H9 (cell line): ENCODE results near the gene KRT80. TPM values are rescaled to one million over a fixed set of nuclear protein-coding genes. Genes with fewer than 3 reads are reported as not detected.

Experiments used
- DNase-seq: peaks from one replicate; pipeline ENCODE4 v3.0.0-alpha.2; 2017
- H2AFZ ChIP-seq: one replicate; pipeline ENCODE4 v1.6.1; 2013; ENCODE audit warnings: mild to moderate bottlenecking, low read length, control low read depth, moderate library complexity
- H2AK5ac ChIP-seq: 2 replicates; pipeline ENCODE4 v1.6.1; 2013; ENCODE audit warnings: low read length, control low read depth, mixed read lengths; ENCODE audit not compliant: insufficient read length
- H2BK120ac ChIP-seq: one replicate; pipeline ENCODE4 v1.6.1; 2013; ENCODE audit warnings: low read depth, mild to moderate bottlenecking, low read length, control low read depth, inconsistent platforms; ENCODE audit not compliant: poor library complexity, severe bottlenecking
- H2BK12ac ChIP-seq: 2 replicates; pipeline ENCODE4 v1.6.1; 2013; ENCODE audit warnings: low read length, control low read depth, mixed read lengths, low read depth; ENCODE audit not compliant: insufficient read length
- H2BK15ac ChIP-seq: 2 replicates; pipeline ENCODE4 v1.6.1; 2013; ENCODE audit warnings: low read depth, low read length, control low read depth
- H2BK20ac ChIP-seq: one replicate; pipeline ENCODE4 v1.6.1; 2013; ENCODE audit warnings: low read depth, mild to moderate bottlenecking, low read length, control low read depth, inconsistent platforms; ENCODE audit not compliant: poor library complexity, severe bottlenecking
- H2BK5ac ChIP-seq: 2 replicates; pipeline ENCODE4 v1.6.1; 2013; ENCODE audit warnings: low read length, control low read depth, mixed read lengths; ENCODE audit not compliant: insufficient read length
- H3K14ac ChIP-seq: 2 replicates; pipeline ENCODE4 v1.6.1; 2013; ENCODE audit warnings: low read length, control low read depth; ENCODE audit not compliant: insufficient read depth
- H3K18ac ChIP-seq: 2 replicates; pipeline ENCODE4 v1.6.1; 2013; ENCODE audit warnings: low read depth, mild to moderate bottlenecking, mixed read lengths, low read length, control low read depth; ENCODE audit not compliant: insufficient read length
- H3K23ac ChIP-seq: 2 replicates; pipeline ENCODE4 v1.6.1; 2013; ENCODE audit warnings: low read length, control low read depth, mixed read lengths, low read depth; ENCODE audit not compliant: insufficient read length
- H3K23me2 ChIP-seq: 2 replicates; pipeline ENCODE4 v1.6.1; 2013; ENCODE audit warnings: low read depth, mild to moderate bottlenecking, mixed read lengths, low read length, control low read depth; ENCODE audit not compliant: insufficient read length, poor library complexity, severe bottlenecking
- H3K27ac ChIP-seq: 2 replicates; pipeline ENCODE4 v1.5.1; 2013; ENCODE audit warnings: low read length, control low read depth, mixed read lengths, low read depth; ENCODE audit not compliant: insufficient read length
- H3K27me3 ChIP-seq: 2 replicates; pipeline ENCODE4 v1.6.1; 2013; ENCODE audit warnings: low read length, control low read depth, inconsistent platforms; ENCODE audit not compliant: insufficient read depth
- H3K4ac ChIP-seq: 2 replicates; pipeline ENCODE4 v1.6.1; 2013; ENCODE audit warnings: low read depth, mild to moderate bottlenecking, control low read depth, inconsistent platforms, low read length, moderate library complexity
- H3K4me1 ChIP-seq: 2 replicates; pipeline ENCODE4 v1.6.1; 2013; ENCODE audit warnings: low read length, control low read depth, inconsistent platforms; ENCODE audit not compliant: insufficient read depth
- H3K4me2 ChIP-seq: 2 replicates; pipeline ENCODE4 v1.6.1; 2013; ENCODE audit warnings: low read length, control low read depth, mixed read lengths; ENCODE audit not compliant: insufficient read length, insufficient read depth
- H3K56ac ChIP-seq: 2 replicates; pipeline ENCODE4 v1.6.1; 2013; ENCODE audit warnings: low read depth, mild to moderate bottlenecking, mixed read lengths, low read length, control low read depth; ENCODE audit not compliant: insufficient read length
- H3K79me1 ChIP-seq: 2 replicates; pipeline ENCODE4 v1.6.1; 2013; ENCODE audit warnings: low read depth, mild to moderate bottlenecking, moderate library complexity, low read length, control low read depth, inconsistent platforms; ENCODE audit not compliant: insufficient read depth, poor library complexity, severe bottlenecking
- H3K79me2 ChIP-seq: 2 replicates; pipeline ENCODE4 v1.6.1; 2013; ENCODE audit warnings: low read length, control low read depth, inconsistent platforms; ENCODE audit not compliant: insufficient read depth
- H3K9ac ChIP-seq: 2 replicates; pipeline ENCODE4 v1.6.1; 2013; ENCODE audit warnings: low read length, control low read depth, mixed read lengths; ENCODE audit not compliant: insufficient read length; ENCODE audit errors: extremely low read depth
- H3K9me3 ChIP-seq: one replicate; pipeline ENCODE4 v1.6.1; 2013; ENCODE audit warnings: low read depth, low read length, inconsistent platforms; ENCODE audit not compliant: control insufficient read depth
- H3T11ph ChIP-seq: one replicate; pipeline ENCODE4 v1.6.1; 2013; ENCODE audit warnings: mild to moderate bottlenecking, low read length, control low read depth, inconsistent platforms
- H4K20me1 ChIP-seq: one replicate; pipeline ENCODE4 v1.6.1; 2013; ENCODE audit not compliant: control insufficient read depth, insufficient read length, insufficient read depth
- H4K5ac ChIP-seq: 2 replicates; pipeline ENCODE4 v1.6.1; 2013; ENCODE audit warnings: low read depth, mild to moderate bottlenecking, mixed read lengths, low read length, control low read depth; ENCODE audit not compliant: insufficient read length
- H4K8ac ChIP-seq: replicated peaks from 2 replicates; pipeline ENCODE4 v1.6.1; 2013; ENCODE audit warnings: low read length, control low read depth, mixed read lengths, low read depth; ENCODE audit not compliant: insufficient read length
- H4K91ac ChIP-seq: 2 replicates; pipeline ENCODE4 v1.6.1; 2013; ENCODE audit warnings: low read depth, mild to moderate bottlenecking, moderate library complexity, mixed read lengths, low read length, control low read depth; ENCODE audit not compliant: insufficient read length
- H3K27ac Mint-ChIP-seq, 3 experiments: 2 replicates in 2 of 3; 3 replicates in 1 of 3; pipeline ENCODE4 v1.8.0; 2020 to 2021; ENCODE audit warnings: mixed read lengths in 3 of 3, mild to moderate bottlenecking in 1 of 3, moderate library complexity in 1 of 3
- H3K27me3 Mint-ChIP-seq: 2 replicates; pipeline ENCODE4 v1.8.0; 2021; ENCODE audit warnings: low read depth, mild to moderate bottlenecking, moderate library complexity, mixed read lengths
- H3K36me3 Mint-ChIP-seq, 3 experiments: 2 replicates in 2 of 3; 3 replicates in 1 of 3; pipeline ENCODE4 v1.8.0; 2020 to 2021; ENCODE audit warnings: low read depth in 3 of 3, mixed read lengths in 3 of 3; ENCODE audit not compliant: insufficient read depth in 1 of 3
- H3K4me1 Mint-ChIP-seq, 2 experiments: 2 replicates each; pipeline ENCODE4 v1.8.0; 2020; ENCODE audit warnings: mixed read lengths in 2 of 2
- H3K4me3 Mint-ChIP-seq, 2 experiments: 2 replicates in 1 of 2; 3 replicates in 1 of 2; pipeline ENCODE4 v1.8.0; 2020 to 2021; ENCODE audit warnings: mild to moderate bottlenecking in 2 of 2, mixed read lengths in 2 of 2, moderate library complexity in 1 of 2
- H3K9me3 Mint-ChIP-seq, 2 experiments: 2 replicates in 1 of 2; 3 replicates in 1 of 2; pipeline ENCODE4 v1.8.0; 2020; ENCODE audit warnings: mild to moderate bottlenecking in 2 of 2, mixed read lengths in 2 of 2, moderate library complexity in 1 of 2
- CTCF ChIP-seq: fragments of 200-600 bp; sonication (generic); conservative IDR thresholded peaks from 3 replicates; pipeline ENCODE4 v1.8.0; 2021; ENCODE audit warnings: antibody characterized with exemption, mild to moderate bottlenecking
- WGBS: extraction: QIAGEN DNeasy Blood & Tissue Kit; methylation state at CpG from one replicate; pipeline ENCODE4 v1.1.7; 2013; ENCODE audit warnings: missing lambda C conversion rate, low lambda C conversion rate, mixed read lengths; ENCODE audit not compliant: insufficient read length; ENCODE audit errors: extremely low coverage; 5-methylcytosine and 5-hydroxymethylcytosine counted together
- total RNA-seq: library from RNA; stranded (reverse); gene quantifications from 2 replicates; pipeline ENCODE4 v1.2.1, GENCODE V29; 2021

The KRT80 gene
- total RNA-seq, 1 experiment from 2014 or later, result not detected

GRCh38 chr12:52221912-52222457 is 30.2 kb upstream of the KRT80 start:
- no peak overlapping the region for H2BK12ac ChIP-seq

More at GRCh38 chr12:52221912-52222457, 30.2 kb upstream of the KRT80 start:
- Histone ChIP-seq H3T11ph (no peak overlapping the region), H4K20me1 (no peaks in the 10 kb centered on the region), H4K8ac (no peak overlapping the region), H2AFZ (no peak overlapping the region), H2BK5ac (no peak overlapping the region), H3K56ac (no peak overlapping the region), H3K79me1 (no peaks in the 10 kb centered on the region), H3K23me2 (no peaks in the 10 kb centered on the region), H2BK15ac (no peak overlapping the region), H3K23ac (no peak overlapping the region), H2BK20ac (no peak overlapping the region), H3K27me3 (no peaks in the 10 kb centered on the region; the same call in 1 of the 2 replicates), H4K5ac (no peak overlapping the region), H4K91ac (no peak overlapping the region), H3K4me2 (no peak overlapping the region), H3K4ac (no peak overlapping the region), H3K18ac (no peak overlapping the region), H3K9me3 (no peaks in the 10 kb centered on the region), H3K14ac (no peak overlapping the region), H2BK120ac (no peak overlapping the region), H3K27ac (no peak overlapping the region), H3K4me1 (no peaks in the 10 kb centered on the region), H2AK5ac (no peak overlapping the region), H3K9ac (no peak overlapping the region), H3K79me2 (no peaks in the 10 kb centered on the region)
- no peaks in the 10 kb centered on the region for H3K36me3 Mint-ChIP-seq
- DNase-seq, result peak; percentile 93
- peaks cover 0 to 2% of the 10 kb centered on the region in 2 experiments; a peak in 1 of 4 replicates for H3K4me1 Mint-ChIP-seq
- H3K27me3 Mint-ChIP-seq, result peaks cover 22% of the 10 kb centered on the region
- WGBS, result no CpG with 5 or more reads among the region's 8 CpGs
- TF ChIP-seq CTCF, result peak; percentile 94
- H3K27ac Mint-ChIP-seq, result no peak overlapping the region
- no peak overlapping the region for H3K4me3 Mint-ChIP-seq
- H3K9me3 Mint-ChIP-seq, result no peaks in the 10 kb centered on the region
